Pancreas (tissue), 10 donors: ENCODE measurements around the gene RHEX. TPM values are rescaled to one million over a fixed set of nuclear protein-coding genes. Genes with fewer than 3 reads are reported as not detected.
"Not testable (repeated sequence)": the region's sequence is repeated elsewhere in the genome, so short reads cannot be mapped to it uniquely, and the experiment has no call there.

Experiments
- ATAC-seq, 4 donors: fragments of 200-7000 bp; cut with Tn5 transposase; one replicate each; pipeline versions ENCODE4 v1.8.0 to v1.9.1; 2020; ENCODE audit warnings: mild to moderate bottlenecking in 4 of 4, moderate library complexity in 4 of 4
- DNase-seq, 6 donors: peaks; one replicate each; pipeline ENCODE4 v3.0.0-alpha.2; 2020
- FAIRE-seq: peaks from 2 replicates; lab custom pipeline; 2012; peaks lifted over from hg19 to GRCh38; lab: Jason Lieb, UNC
- H3K27ac ChIP-seq, 4 donors: fragments of 200-600 bp; sonication (generic); 1 replicate in 3 of 4; 2 replicates in 1 of 4; pipeline versions ENCODE4 v1.5.0 to v1.8.0; 2020
- H3K27me3 ChIP-seq, 4 donors: fragments of 200-600 bp; one replicate each; pipeline ENCODE4 v1.8.0; 2021
- H3K36me3 ChIP-seq, 3 donors: fragments of 200-600 bp; sonication (generic) in 1 of 3; one replicate each; pipeline versions ENCODE4 v1.5.0 to v1.8.0; 2020 to 2021
- H3K4me1 ChIP-seq, 3 donors: fragments of 200-600 bp; one replicate each; pipeline ENCODE4 v1.8.0; 2021
- H3K4me3 ChIP-seq, 4 donors: fragments of 200-600 bp; sonication (generic) in 2 of 4; one replicate each; pipeline versions ENCODE4 v1.5.0 to v1.8.0; 2020 to 2021
- H3K9me3 ChIP-seq, 4 donors: fragments of 200-600 bp; one replicate each; pipeline ENCODE4 v1.8.0; 2021
- CTCF ChIP-seq, 4 donors: fragments of 200-600 bp; sonication (generic) in 3 of 4; IDR thresholded peaks; one replicate each; pipeline versions ENCODE4 v1.5.0 to v1.8.0; 2021; ENCODE audit warnings: antibody characterized with exemption in 4 of 4
- WGBS, 2 donors: extraction: QIAGEN DNeasy Blood & Tissue Kit; methylation state at CpG; one replicate each; pipeline ENCODE4 v1.1.7; 2013; 5-methylcytosine and 5-hydroxymethylcytosine counted together
- intact Hi-C, 3 donors: fragments of 100-400 bp; cut with DNase I; formaldehyde crosslinking; loops; one replicate each; pipeline versions ENCODE4 v1.11.1 to v1.14.2; 2022
- polyA plus RNA-seq, 2 donors: library from polyadenylated mRNA; stranded (reverse); fragments of 200-250 nt; gene quantifications; one replicate each; pipeline ENCODE4 v1.2.3, GENCODE V29; 2013
- total RNA-seq, 6 donors: library from RNA; stranded (reverse); fragmentation: NEBNext Ultra II Directional in 4 of 6; extraction: Animal tissue kit (Norgen Biotek cat#: 25700) in 4 of 6; gene quantifications; one replicate each; pipeline versions ENCODE4 v1.2.1 to v1.2.4, GENCODE V29; 2021 to 2023
- donor health status: healthy with polysubstance abuse.
- donor health status: DM: no; HTN: no; CAD: no; lungs with moderate emphysema.
- donor health status: DM: no; HTN: no; CAD: no.
- donor health status: control.
- donor health status: control.
- donor health status: Bipolar disorder and iron deficiency.
- donor health status: DM: yes; HTN: yes; CAD: no.
- donor health status: DM: no; HTN: no; CAD: no.
- donor health status: DM: no; HTN: no; CAD: no.
- donor health status: DM: yes; HTN: yes; CAD: no.

The RHEX gene
- total and polyA plus RNA-seq, 8 donors = 0.35 to 2.3 (median 0.66) TPM

GRCh38 chr1:206049919-206050600 is 2.9 kb upstream of the RHEX start:
- ATAC-seq (no peak), DNase-seq (no peak), FAIRE-seq (no peak)
- Histone ChIP-seq H3K9me3 (no peaks in the 10 kb centered on the region), H3K27me3 (no peaks in the 10 kb centered on the region), H3K4me1 (peaks cover 0 to 11% (median 3%) of the 10 kb centered on the region in 3 donors), H3K4me3 (no peak overlapping the region), H3K36me3 (no peaks in the 10 kb centered on the region), H3K27ac (no peak overlapping the region)
- TF ChIP-seq CTCF (IDR thresholded peaks at IDR 0.05) = no peak
- WGBS, 2 donors = 85 to 92% methylated on average over 3 of the region's 3 CpGs
- intact Hi-C loops = no loop called here

- no peaks in the 10 kb centered on the region for H3K27me3 ChIP-seq
- intact Hi-C loops = no loop called here
- no peak for DNase-seq
- TF ChIP-seq CTCF (IDR thresholded peaks at IDR 0.05) = no peak
- H3K36me3 ChIP-seq = no peaks in the 10 kb centered on the region
- peak in 2 of 4 donors; percentile 44 to 57 for ATAC-seq
- no peak overlapping the region for H3K27ac ChIP-seq
- H3K9me3 ChIP-seq = no peaks in the 10 kb centered on the region
- FAIRE-seq = no peak
- peaks cover 0 to 11% (median 3%) of the 10 kb centered on the region in 3 donors for H3K4me1 ChIP-seq
- no peak overlapping the region for H3K4me3 ChIP-seq
- 81 to 86% methylated on average over 6 of the region's 6 CpGs for whole genome bisulfite sequencing, 2 donors
Measured at GRCh38 chr1:206050655-206051235, 2.2 kb upstream of the RHEX start.

- DNase-seq, FAIRE-seq, H3K27me3 ChIP-seq, H3K4me3 ChIP-seq, ATAC-seq, intact Hi-C loops, H3K36me3 ChIP-seq, H3K9me3 ChIP-seq: not testable (repeated sequence)
- 75 to 88% methylated on average over 3 to 6 of the region's 8 CpGs for WGBS, 2 donors
- Histone ChIP-seq H3K27ac (peak overlapping the region in 3 of 4 donors; percentile 9 to 81 (median 69)), H3K4me1 (peaks cover 0 to 11% (median 3%) of the 10 kb centered on the region in 3 donors)
Measured at GRCh38 chr1:206052231-206052865, 625 bp upstream of the RHEX start.

- H3K4me3 ChIP-seq, H3K9me3 ChIP-seq, FAIRE-seq, H3K4me1 ChIP-seq, DNase-seq, intact Hi-C loops, ATAC-seq, H3K36me3 ChIP-seq, H3K27me3 ChIP-seq: not testable (repeated sequence)
- 90 to 91% methylated on average over 4 of the region's 4 CpGs for WGBS, 2 donors
- H3K27ac ChIP-seq = peak overlapping the region in 2 of 4 donors; percentile 65 to 81
Measured at GRCh38 chr1:206053616-206054015, 643 bp downstream of the RHEX start.

GRCh38 chr1:206055069-206055625 is 2.2 kb downstream of the RHEX start:
- H3K27ac ChIP-seq, FAIRE-seq, H3K9me3 ChIP-seq, DNase-seq, H3K4me1 ChIP-seq, H3K4me3 ChIP-seq, ATAC-seq, intact Hi-C loops, H3K27me3 ChIP-seq, H3K36me3 ChIP-seq: not testable (repeated sequence)
- 83 to 85% methylated on average over 12 of the region's 12 CpGs for WGBS, 2 donors

- DNase-seq, intact Hi-C loops, H3K36me3 ChIP-seq, H3K4me3 ChIP-seq, H3K27ac ChIP-seq, H3K27me3 ChIP-seq, H3K9me3 ChIP-seq, H3K4me1 ChIP-seq, ATAC-seq, FAIRE-seq: not testable (repeated sequence)
- 74 to 79% methylated on average over 8 of the region's 8 CpGs for WGBS, 2 donors
Measured at GRCh38 chr1:206055639-206056323, 2.8 kb downstream of the RHEX start.

- FAIRE-seq, H3K4me3 ChIP-seq, H3K27me3 ChIP-seq, H3K27ac ChIP-seq, H3K4me1 ChIP-seq, H3K9me3 ChIP-seq, intact Hi-C loops, DNase-seq, H3K36me3 ChIP-seq, ATAC-seq: not testable (repeated sequence)
- WGBS, 2 donors = 76 to 92% methylated on average over 6 to 7 of the region's 9 CpGs
Measured at GRCh38 chr1:206058289-206058926, 5.4 kb downstream of the RHEX start.
